Ovary (tissue), 3 donors: Measurements from ENCODE around the gene OLIG1.

ENCODE experiments used
- CTCF ChIP-seq, 3 donors: fragments of 450-650 bp in 2 of 3; fragments of 200-600 bp in 1 of 3; IDR thresholded peaks; one replicate each; pipeline versions ENCODE4 v1.5.1 to v1.8.0; 2016 to 2022; ENCODE audit warnings: antibody characterized with exemption in 3 of 3, mild to moderate bottlenecking in 1 of 3
- EP300 ChIP-seq: sonication (generic); formaldehyde crosslinking; IDR thresholded peaks from one replicate; pipeline ENCODE4 v1.6.1; 2017; ENCODE audit warnings: antibody characterized with exemption
- POLR2A ChIP-seq: fragments of 450-650 bp; IDR thresholded peaks from one replicate; pipeline ENCODE4 v1.6.1; 2017; ENCODE audit warnings: antibody characterized with exemption, mild to moderate bottlenecking, moderate library complexity
- donor health status: DM: no; HTN: no; CAD: no.

GRCh38 chr21:33096426-33096825 is 26.5 kb downstream of the OLIG1 start:
- TF ChIP-seq POLR2A = no peak
- no peak for TF ChIP-seq CTCF (IDR thresholded peaks at IDR 0.05)
- no peak for TF ChIP-seq EP300
